GM06990 (cell line): ENCODE data around the gene MAG.

Source experiments
- DNase-seq: peaks from one replicate; pipeline ENCODE4 v3.0.0-alpha.2; 2011; ENCODE audit not compliant: insufficient read length; ENCODE audit errors: extremely low read depth
- H3K27me3 ChIP-seq: replicated peaks from 2 replicates; pipeline ENCODE4 v1.6.0; 2011; ENCODE audit warnings: low read length; ENCODE audit not compliant: control insufficient read depth, insufficient read depth
- H3K36me3 ChIP-seq: 2 replicates; pipeline ENCODE4 v1.5.1; 2011; ENCODE audit warnings: low read length; ENCODE audit not compliant: control insufficient read depth, insufficient read depth
- H3K4me3 ChIP-seq: replicated peaks from 2 replicates; pipeline ENCODE4 v1.5.1; 2011; ENCODE audit warnings: low read depth, mild to moderate bottlenecking, control low read depth, low read length
- CTCF ChIP-seq: IDR thresholded peaks from 2 replicates; pipeline ENCODE4 v1.5.1; 2011; ENCODE audit warnings: low read length, control low read depth, mild to moderate bottlenecking, inconsistent platforms; ENCODE audit not compliant: insufficient read depth, poor library complexity, severe bottlenecking

MAG gene

DNA sequence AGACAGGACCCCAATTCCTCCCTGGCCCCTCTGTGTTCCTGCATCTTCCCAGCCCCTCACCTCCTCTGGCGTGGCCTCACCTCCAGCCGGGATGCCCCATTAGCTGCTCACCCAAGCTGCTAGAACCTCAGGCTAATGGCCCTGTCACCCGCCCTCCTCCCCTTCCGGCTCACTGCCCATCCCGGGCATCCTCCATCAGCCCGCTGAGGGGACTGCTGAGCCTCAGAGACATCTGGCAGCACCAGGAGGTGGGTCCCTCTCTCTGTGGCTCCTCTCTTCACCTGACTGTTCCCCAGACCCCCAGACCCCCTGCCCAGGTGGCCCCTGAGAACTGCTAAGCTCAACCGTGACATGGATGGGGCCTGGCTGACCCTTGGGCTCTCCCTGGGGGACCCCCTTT lies 58.6 kb downstream of the MAG start:
- peaks cover 5% of the 10 kb centered on the region for H3K36me3 ChIP-seq
- H3K27me3 ChIP-seq, result no peaks in the 10 kb centered on the region
- H3K4me3 ChIP-seq, result no peak overlapping the region
- TF ChIP-seq CTCF, result no peak
- DNase-seq, result no peak

- no peak for DNase-seq
- no peak for TF ChIP-seq CTCF
- Histone ChIP-seq H3K27me3 (no peaks in the 10 kb centered on the region), H3K36me3 (no peaks in the 10 kb centered on the region), H3K4me3 (no peak overlapping the region)
Measured at GRCh38 chr19:35351411-35352176, 59.6 kb downstream of the MAG start.

- no peak for TF ChIP-seq CTCF
- no peak for DNase-seq
- Histone ChIP-seq H3K36me3 (no peaks in the 10 kb centered on the region), H3K27me3 (no peaks in the 10 kb centered on the region), H3K4me3 (no peak overlapping the region)
Measured at GRCh38 chr19:35352177-35352447, 60.2 kb downstream of the MAG start.

DNA sequence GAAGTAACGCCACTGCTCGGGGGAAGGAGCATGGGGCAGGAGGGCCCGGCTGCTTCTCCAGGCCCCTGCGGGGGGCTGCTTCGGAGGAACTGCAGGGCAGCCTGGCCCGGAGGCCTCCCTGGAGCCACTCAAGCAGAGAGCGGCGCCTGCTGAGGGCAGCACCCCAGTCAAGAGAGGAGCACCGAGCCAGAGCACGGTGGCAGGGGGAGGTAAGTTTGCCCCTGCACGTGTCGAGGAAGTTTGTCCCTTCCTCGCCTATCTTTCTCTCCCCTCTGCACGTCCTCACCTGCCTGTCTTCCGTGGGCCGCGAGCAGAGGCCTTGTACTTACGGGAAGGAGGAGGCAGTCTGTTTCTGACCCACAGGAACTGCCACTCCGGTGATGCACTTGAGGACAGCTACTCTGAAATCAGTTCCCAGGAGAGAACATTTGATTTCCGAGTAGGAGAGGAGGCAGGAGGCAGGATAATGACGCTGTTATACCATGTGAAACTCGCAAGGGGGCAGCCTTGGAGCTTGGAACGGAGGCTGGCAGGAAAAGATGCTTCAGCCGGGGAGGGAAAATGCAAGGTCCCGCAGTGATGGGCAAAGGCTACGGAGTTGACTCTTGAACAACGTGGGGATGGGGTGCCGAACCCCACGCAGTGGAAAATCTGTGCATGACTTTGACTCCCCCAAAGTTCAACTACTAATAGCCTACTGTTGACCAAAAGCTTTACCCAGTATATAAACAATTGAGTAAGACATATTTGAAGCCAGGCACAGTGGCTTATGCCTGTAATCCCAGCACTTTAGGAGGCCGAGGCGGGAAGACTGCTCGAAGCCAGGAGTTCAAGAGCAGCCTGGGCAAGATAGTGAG lies 60.7 kb downstream of the MAG start:
- DNase-seq, result peak; percentile 59
- Histone ChIP-seq H3K27me3 (no peaks in the 10 kb centered on the region), H3K36me3 (no peaks in the 10 kb centered on the region), H3K4me3 (no peak overlapping the region)
- peak; percentile 77 for TF ChIP-seq CTCF

- H3K36me3 ChIP-seq, result no peaks in the 10 kb centered on the region
- DNase-seq, result no peak
- H3K4me3 ChIP-seq, result no peak overlapping the region
- H3K27me3 ChIP-seq, result no peaks in the 10 kb centered on the region
- no peak for TF ChIP-seq CTCF
Measured at GRCh38 chr19:35353635-35354034, 61.7 kb downstream of the MAG start.
